HepG2 (cell line): ENCODE data around the gene KCNRG. TPM values are rescaled to one million over a fixed set of nuclear protein-coding genes. Genes with fewer than 3 reads are reported as not detected.

ENCODE experiments used
- ATAC-seq: fragments of 200-7000 bp; cut with Tn5 transposase; 3 replicates; pipeline ENCODE4 v1.9.1; 2020; ENCODE audit warnings: mild to moderate bottlenecking, moderate library complexity
- BruUV-seq: library from RNA; stranded (reverse); fragments of 400-500 nt; replicated peaks from 2 replicates; lab custom pipeline; 2021; lab: Mats Ljungman, UMichigan
- CTCF ChIA-PET: fragments of 300-600 bp; formaldehyde crosslinking; extraction: SDS; loops from one replicate; lab custom pipeline; 2021; ENCODE audit warnings: low total read pairs, inconsistent platforms, low intra/inter-chr PET ratio; lab: Yijun Ruan, JAX
- POLR2A ChIA-PET: fragments of 350-600 bp; sonication (Branson Sonifier 250); formaldehyde crosslinking; loops from one replicate; lab custom pipeline; 2020; ENCODE audit warnings: antibody characterized with exemption, inconsistent platforms; lab: Yijun Ruan, JAX
- DNase-seq: peaks from one replicate; pipeline ENCODE4 v3.0.0-alpha.2; 2015; ENCODE audit warnings: low spot score
- FAIRE-seq: peaks from 3 replicates; lab custom pipeline; 2011; peaks lifted over from hg19 to GRCh38; lab: Jason Lieb, UNC
- H2AFZ ChIP-seq: one replicate; pipeline ENCODE4 v1.6.1; 2011; ENCODE audit warnings: low read length, inconsistent platforms
- H3K27ac ChIP-seq: fragments of 300-600 bp; 3 replicates; pipeline ENCODE4 v1.8.0; 2011; ENCODE audit warnings: mixed run types, mild to moderate bottlenecking, mixed read lengths, low read length, inconsistent platforms; ENCODE audit not compliant: insufficient read depth; ENCODE audit errors: extremely low read length
- H3K27me3 ChIP-seq, 2 experiments: fragments of 200-600 bp in 1 of 2; 2 replicates in 1 of 2; 3 replicates in 1 of 2; pipeline versions ENCODE4 v1.6.0 to v1.8.0; 2011; ENCODE audit warnings: low read length in 2 of 2, mild to moderate bottlenecking in 2 of 2, moderate library complexity in 2 of 2, inconsistent platforms in 1 of 2; ENCODE audit not compliant: insufficient read depth in 2 of 2, control insufficient read depth in 1 of 2
- H3K36me3 ChIP-seq, 2 experiments: fragments of 200-600 bp in 1 of 2; replicated peaks in 1 of 2; 2 replicates in 1 of 2; 3 replicates in 1 of 2; pipeline versions ENCODE4 v1.5.1 to v1.8.0; 2011; ENCODE audit warnings: low read length in 2 of 2, inconsistent platforms in 1 of 2; ENCODE audit not compliant: insufficient read depth in 2 of 2, control insufficient read depth in 1 of 2
- H3K4me1 ChIP-seq: 2 replicates; pipeline ENCODE4 v1.5.1; 2012; ENCODE audit warnings: low read length, inconsistent platforms; ENCODE audit not compliant: insufficient read depth
- H3K4me2 ChIP-seq: 2 replicates; pipeline ENCODE4 v1.6.0; 2011; ENCODE audit warnings: low read depth, low read length, inconsistent platforms
- H3K4me3 ChIP-seq, 3 experiments: fragments of 200-600 bp in 1 of 3; sonication (generic), shearing (Covaris generic) in 1 of 3; replicated peaks in 1 of 3; 2 replicates each; pipeline ENCODE4 v1.5.1; 2011 to 2016; ENCODE audit warnings: low read length in 3 of 3, inconsistent platforms in 2 of 3, low read depth in 2 of 3, mild to moderate bottlenecking in 2 of 3, control low read depth in 1 of 3, mixed read lengths in 1 of 3; ENCODE audit not compliant: insufficient read depth in 1 of 3
- H3K79me2 ChIP-seq: one replicate; pipeline ENCODE4 v1.6.1; 2011; ENCODE audit warnings: low read length, inconsistent platforms; ENCODE audit not compliant: insufficient read depth
- H3K9ac ChIP-seq: 2 replicates; pipeline ENCODE4 v1.6.0; 2011; ENCODE audit warnings: mild to moderate bottlenecking, low read depth, low read length, inconsistent platforms; ENCODE audit not compliant: insufficient read depth
- H3K9me3 ChIP-seq: 2 replicates; pipeline ENCODE4 v1.5.1; 2012; ENCODE audit warnings: mild to moderate bottlenecking, low read length
- H4K20me1 ChIP-seq: 2 replicates; pipeline ENCODE4 v1.6.0; 2011; ENCODE audit warnings: inconsistent platforms, mild to moderate bottlenecking, low read length, moderate library complexity; ENCODE audit not compliant: insufficient read depth
- KLF16 ChIP-seq, 2 experiments: sonication (generic) in 1 of 2; formaldehyde crosslinking in 1 of 2; IDR thresholded peaks; 2 replicates each; pipeline versions ENCODE4 v1.6.1 to v1.8.0; 2016 to 2023; ENCODE audit warnings: missing genetic modification reagents in 2 of 2, missing compliant biosample characterization in 1 of 2
- ZNF256 ChIP-seq: sonication (generic); formaldehyde crosslinking; conservative IDR thresholded peaks from 2 replicates; pipeline ENCODE4 v1.4.0; 2020; ENCODE audit warnings: missing genetic modification reagents
- ZNF749 ChIP-seq: sonication (generic); formaldehyde crosslinking; IDR thresholded peaks from 2 replicates; pipeline ENCODE4 v1.8.0; 2022; ENCODE audit warnings: mild to moderate bottlenecking, missing genetic modification reagents, moderate library complexity, borderline replicate concordance
- WGBS: methylation state at CpG from one replicate; pipeline ENCODE4 v1.1.6; 2017; ENCODE audit warnings: low lambda C conversion rate; 5-methylcytosine and 5-hydroxymethylcytosine counted together
- in situ Hi-C: cut with HindIII; loops from 2 replicates; pipeline ENCODE4 v1.10.0; 2017; ENCODE audit warnings: low pct_unique_long_range_greater_than_20kb; ENCODE audit not compliant: extremely low pct_ligation_motif_present
- intact Hi-C: fragments of 100-400 bp; cut with micrococcal nuclease; formaldehyde crosslinking; loops from one replicate; pipeline ENCODE4 v1.10.0; 2022; ENCODE audit not compliant: unreplicated experiment
- polyA plus RNA-seq, 8 experiments: library from polyadenylated mRNA; depleted of rRNA in 3 of 8; stranded (reverse) in 7 of 8; unstranded in 1 of 8; fragments of >200 nt; fragmentation: Illumina TruSeq in 4 of 8; extraction: Trizol in 4 of 8; gene quantifications; 2 replicates each; pipeline versions ENCODE4 v1.2.1 to v1.2.3, GENCODE V29; 2011 to 2016; ENCODE audit warnings: low read depth in 4 of 8, missing spikeins in 1 of 8, mixed read lengths in 1 of 8; ENCODE audit not compliant: insufficient read depth in 1 of 8
- total RNA-seq, 5 experiments: library from RNA; depleted of rRNA; stranded (reverse); fragments of >200 nt; fragmentation: Illumina TruSeq; extraction: Trizol; gene quantifications; 2 replicates each; pipeline ENCODE4 v1.2.3, GENCODE V29; 2016; ENCODE audit warnings: low read depth in 1 of 5
- TF ChIP-seq, protein P1 (sequence below): sonication (generic); formaldehyde crosslinking; conservative IDR thresholded peaks from 2 replicates; pipeline ENCODE4 v1.4.0; 2020; ENCODE audit warnings: missing genetic modification reagents
- TF ChIP-seq, protein P2 (sequence below): sonication (generic); formaldehyde crosslinking; IDR thresholded peaks from 2 replicates; pipeline ENCODE4; 2020; ENCODE audit warnings: missing genetic modification reagents, mild to moderate bottlenecking, borderline replicate concordance

Gene KCNRG
- total and polyA plus RNA-seq, 2 of the 13 experiments (the other 11 are each of a cell fraction or from before 2014, with no cell fraction given): 1.0 to 1.5 TPM

DNA sequence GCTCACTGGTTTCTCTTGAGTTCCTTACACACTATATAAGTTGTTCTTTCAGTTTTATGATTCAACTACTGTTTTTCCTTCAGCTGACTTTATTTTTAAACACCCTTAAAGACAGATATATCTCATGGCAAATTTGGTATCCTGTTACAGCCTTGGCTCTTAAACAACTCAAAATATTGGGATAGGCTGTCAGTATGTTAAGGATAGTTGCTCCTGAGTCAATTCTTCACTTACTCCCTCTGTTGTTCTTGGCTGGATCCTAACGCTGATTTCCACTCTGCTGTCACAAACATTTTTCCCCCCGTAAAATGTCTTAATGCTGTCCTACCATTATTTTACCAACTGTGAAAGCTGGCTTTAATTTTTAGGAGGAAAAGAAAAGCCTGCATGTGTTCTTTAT, 1.2 kb downstream of the KCNRG start:
- Histone ChIP-seq H3K27me3 (no peaks in the 10 kb centered on the region), H4K20me1 (no peaks in the 10 kb centered on the region), H3K27ac (no peak overlapping the region), H3K9ac (no peak overlapping the region), H3K79me2 (no peaks in the 10 kb centered on the region), H3K4me3 (no peak overlapping the region), H3K36me3 (peaks cover 4 to 18% of the 10 kb centered on the region in 2 experiments; a peak in 4 of 5 replicates), H2AFZ (no peak overlapping the region), H3K4me2 (no peak overlapping the region), H3K4me1 (no peaks in the 10 kb centered on the region), H3K9me3 (no peaks in the 10 kb centered on the region)
- intact Hi-C loops: no loop called here
- DNase-seq (no peak), ATAC-seq (no peak), FAIRE-seq (no peak)
- TF ChIP-seq KLF16 (CRISPR knock-in tag; IDR thresholded peaks at IDR 0.05) (no peak), ZNF256 (CRISPR knock-in tag) (no peak), ZNF749 (CRISPR knock-in tag) (no peak)
- TF ChIP-seq, protein P1, sequence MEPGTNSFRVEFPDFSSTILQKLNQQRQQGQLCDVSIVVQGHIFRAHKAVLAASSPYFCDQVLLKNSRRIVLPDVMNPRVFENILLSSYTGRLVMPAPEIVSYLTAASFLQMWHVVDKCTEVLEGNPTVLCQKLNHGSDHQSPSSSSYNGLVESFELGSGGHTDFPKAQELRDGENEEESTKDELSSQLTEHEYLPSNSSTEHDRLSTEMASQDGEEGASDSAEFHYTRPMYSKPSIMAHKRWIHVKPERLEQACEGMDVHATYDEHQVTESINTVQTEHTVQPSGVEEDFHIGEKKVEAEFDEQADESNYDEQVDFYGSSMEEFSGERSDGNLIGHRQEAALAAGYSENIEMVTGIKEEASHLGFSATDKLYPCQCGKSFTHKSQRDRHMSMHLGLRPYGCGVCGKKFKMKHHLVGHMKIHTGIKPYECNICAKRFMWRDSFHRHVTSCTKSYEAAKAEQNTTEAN (CRISPR knock-in tag): no peak
- TF ChIP-seq, protein P2, sequence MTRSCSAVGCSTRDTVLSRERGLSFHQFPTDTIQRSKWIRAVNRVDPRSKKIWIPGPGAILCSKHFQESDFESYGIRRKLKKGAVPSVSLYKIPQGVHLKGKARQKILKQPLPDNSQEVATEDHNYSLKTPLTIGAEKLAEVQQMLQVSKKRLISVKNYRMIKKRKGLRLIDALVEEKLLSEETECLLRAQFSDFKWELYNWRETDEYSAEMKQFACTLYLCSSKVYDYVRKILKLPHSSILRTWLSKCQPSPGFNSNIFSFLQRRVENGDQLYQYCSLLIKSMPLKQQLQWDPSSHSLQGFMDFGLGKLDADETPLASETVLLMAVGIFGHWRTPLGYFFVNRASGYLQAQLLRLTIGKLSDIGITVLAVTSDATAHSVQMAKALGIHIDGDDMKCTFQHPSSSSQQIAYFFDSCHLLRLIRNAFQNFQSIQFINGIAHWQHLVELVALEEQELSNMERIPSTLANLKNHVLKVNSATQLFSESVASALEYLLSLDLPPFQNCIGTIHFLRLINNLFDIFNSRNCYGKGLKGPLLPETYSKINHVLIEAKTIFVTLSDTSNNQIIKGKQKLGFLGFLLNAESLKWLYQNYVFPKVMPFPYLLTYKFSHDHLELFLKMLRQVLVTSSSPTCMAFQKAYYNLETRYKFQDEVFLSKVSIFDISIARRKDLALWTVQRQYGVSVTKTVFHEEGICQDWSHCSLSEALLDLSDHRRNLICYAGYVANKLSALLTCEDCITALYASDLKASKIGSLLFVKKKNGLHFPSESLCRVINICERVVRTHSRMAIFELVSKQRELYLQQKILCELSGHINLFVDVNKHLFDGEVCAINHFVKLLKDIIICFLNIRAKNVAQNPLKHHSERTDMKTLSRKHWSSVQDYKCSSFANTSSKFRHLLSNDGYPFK (CRISPR knock-in tag): no peak
- BruUV-seq: no TSS peak
- 97% methylated on average over 2 of the region's 2 CpGs for WGBS
- ChIA-PET POLR2A (no interaction called here), CTCF (no interaction called here)
- in situ Hi-C loops: no loop called here
